ENCODE results near the gene PET117.

- TF ChIP-seq CTCF (IDR thresholded peaks at IDR 0.05): no peak
- no peak for TF ChIP-seq EZH2 (IDR thresholded peaks at IDR 0.05)
Measured at GRCh38 chr20:18132663-18133062, 5.0 kb upstream of the PET117 start.
